Measurements from ENCODE around the gene CMC1.

CMC1 gene

DNA sequence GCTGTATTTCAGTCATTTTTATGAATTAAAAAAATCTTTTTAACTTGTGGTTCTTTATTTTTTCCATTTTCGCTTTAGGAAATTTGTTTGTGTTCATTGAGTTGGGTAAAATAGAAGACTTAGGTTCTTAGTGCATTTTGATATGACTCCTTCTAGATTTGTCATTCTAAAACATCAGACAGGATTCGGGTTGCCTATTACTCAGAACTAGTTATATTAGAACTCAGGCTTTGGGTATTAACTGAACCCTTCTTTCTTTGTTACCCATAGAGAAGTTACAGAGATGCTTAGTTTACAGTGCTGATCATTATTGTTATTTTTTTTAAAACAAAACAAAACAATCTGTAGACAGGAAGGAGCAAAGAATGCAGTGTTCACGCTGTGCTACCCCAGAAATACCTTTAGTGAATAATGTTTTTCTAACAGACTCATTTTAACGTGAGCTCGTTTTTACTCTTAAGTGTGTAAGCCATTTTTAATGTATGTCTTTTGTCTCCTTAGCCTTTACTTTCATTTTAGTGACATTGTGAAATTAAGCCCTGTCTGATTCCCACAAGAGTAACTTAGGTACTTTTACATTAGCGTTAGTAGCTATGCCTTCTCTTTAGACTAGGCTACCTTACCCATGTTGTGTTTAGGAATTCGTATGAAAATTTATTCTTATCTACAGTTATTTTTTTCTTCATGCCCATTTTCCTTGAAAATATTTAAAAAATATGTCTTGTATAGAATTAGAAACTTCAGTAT is 53.4 kb downstream of the CMC1 start:
- no peak overlapping the region for H3K4me3 ChIP-seq (ENCODE audit: low read depth, low read length)
- in situ Hi-C loops (cut with HindIII; ENCODE audit: low sequenced_read_pairs), result no loop called here
- no peak for DNase-seq (ENCODE audit: low read depth, low spot score)
- TF ChIP-seq, protein P1, sequence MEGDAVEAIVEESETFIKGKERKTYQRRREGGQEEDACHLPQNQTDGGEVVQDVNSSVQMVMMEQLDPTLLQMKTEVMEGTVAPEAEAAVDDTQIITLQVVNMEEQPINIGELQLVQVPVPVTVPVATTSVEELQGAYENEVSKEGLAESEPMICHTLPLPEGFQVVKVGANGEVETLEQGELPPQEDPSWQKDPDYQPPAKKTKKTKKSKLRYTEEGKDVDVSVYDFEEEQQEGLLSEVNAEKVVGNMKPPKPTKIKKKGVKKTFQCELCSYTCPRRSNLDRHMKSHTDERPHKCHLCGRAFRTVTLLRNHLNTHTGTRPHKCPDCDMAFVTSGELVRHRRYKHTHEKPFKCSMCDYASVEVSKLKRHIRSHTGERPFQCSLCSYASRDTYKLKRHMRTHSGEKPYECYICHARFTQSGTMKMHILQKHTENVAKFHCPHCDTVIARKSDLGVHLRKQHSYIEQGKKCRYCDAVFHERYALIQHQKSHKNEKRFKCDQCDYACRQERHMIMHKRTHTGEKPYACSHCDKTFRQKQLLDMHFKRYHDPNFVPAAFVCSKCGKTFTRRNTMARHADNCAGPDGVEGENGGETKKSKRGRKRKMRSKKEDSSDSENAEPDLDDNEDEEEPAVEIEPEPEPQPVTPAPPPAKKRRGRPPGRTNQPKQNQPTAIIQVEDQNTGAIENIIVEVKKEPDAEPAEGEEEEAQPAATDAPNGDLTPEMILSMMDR (IDR thresholded peaks at IDR 0.05; ENCODE audit: low read depth, low read length), result no peak

DNA sequence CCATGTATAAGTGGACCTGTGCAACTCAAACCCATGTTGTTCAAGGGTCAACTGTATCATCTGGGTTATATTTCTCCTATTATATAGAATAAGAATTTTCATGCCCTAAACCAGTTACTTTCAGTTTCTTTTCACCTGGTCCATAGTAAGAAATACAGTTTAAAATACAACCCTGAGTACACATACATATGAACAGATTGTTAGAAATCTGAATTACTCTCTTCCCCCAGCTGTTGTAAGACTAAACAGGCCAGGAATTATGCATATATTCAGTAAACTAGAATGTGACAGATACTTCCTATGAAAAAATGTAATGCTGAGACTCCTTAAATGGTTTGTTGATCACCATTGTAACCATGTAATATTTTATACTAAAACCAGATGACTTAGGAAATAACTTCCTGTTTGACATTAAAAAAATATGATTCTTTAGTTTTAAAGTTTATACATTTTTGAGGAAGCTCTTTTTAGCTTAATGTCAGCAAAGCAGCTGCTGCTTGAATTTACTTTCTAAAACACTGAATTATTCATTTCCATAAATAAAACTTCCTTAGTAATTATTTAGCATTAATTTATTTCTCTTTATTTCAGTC is 54.6 kb downstream of the CMC1 start:
- DNase-seq (ENCODE audit: low read depth, low spot score), result no peak
- H3K4me3 ChIP-seq (ENCODE audit: low read depth, low read length), result no peak overlapping the region
- TF ChIP-seq, protein P1 (IDR thresholded peaks at IDR 0.05; ENCODE audit: low read depth, low read length), result no peak
- in situ Hi-C loops (cut with HindIII; ENCODE audit: low sequenced_read_pairs), result no loop called here

DNA sequence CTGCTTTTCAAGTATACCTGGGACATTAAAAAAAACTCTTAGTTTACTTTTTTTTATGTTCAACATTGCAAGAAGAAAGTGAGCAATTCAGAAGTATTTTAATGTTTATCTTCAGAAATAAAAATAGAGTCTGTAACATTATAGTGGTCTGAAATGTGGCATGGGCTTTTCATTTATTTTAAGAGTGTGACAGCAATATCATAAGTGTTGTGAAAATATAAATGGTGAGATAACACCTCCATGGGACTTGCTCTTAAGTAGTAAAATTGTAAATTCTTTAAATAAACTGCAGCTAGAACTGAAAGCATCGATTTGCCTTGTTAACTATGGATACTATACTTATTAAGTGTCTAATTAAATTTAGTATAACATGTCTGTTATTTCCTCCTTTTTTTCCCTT is 58.3 kb downstream of the CMC1 start:
- no peak overlapping the region for H3K4me3 ChIP-seq (ENCODE audit: low read depth, low read length)
- in situ Hi-C loops (cut with HindIII; ENCODE audit: low sequenced_read_pairs), result no loop called here
- TF ChIP-seq, protein P1 (IDR thresholded peaks at IDR 0.05; ENCODE audit: low read depth, low read length), result no peak
- DNase-seq (ENCODE audit: low read depth, low spot score), result no peak

DNA sequence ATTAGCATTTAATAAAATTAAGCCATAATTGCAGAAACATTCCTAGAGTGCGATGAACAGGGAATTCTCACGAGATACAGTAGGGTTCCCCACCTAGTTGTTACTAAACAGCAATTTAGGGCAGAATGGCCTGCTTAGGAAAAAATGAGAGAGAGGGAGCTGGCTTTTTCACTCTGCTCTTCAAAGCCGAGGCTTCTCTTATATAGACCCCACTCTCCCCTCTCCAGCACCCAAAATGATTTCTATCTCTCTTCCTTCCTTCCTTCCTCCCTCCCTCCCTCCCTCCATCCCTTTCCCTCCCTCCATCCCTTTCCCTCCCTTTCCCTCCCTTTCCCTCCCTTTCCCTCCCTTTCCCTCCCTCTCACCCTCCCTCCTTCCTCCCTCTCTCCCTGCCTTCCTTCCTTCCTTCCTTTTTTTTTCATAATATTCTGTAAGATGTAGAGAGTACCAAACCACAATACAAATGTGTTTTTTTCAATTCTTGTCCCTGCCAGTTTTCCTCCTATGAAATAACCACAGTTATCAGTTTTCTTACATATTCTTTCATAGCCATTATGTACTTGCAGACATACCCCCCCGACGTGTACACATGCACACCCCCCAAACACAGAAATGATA is 59.0 kb downstream of the CMC1 start:
- TF ChIP-seq, protein P1 (IDR thresholded peaks at IDR 0.05; ENCODE audit: low read depth, low read length), result no peak
- in situ Hi-C loops (cut with HindIII; ENCODE audit: low sequenced_read_pairs), result no loop called here
- no peak for DNase-seq (ENCODE audit: low read depth, low spot score)
- no peak overlapping the region for H3K4me3 ChIP-seq (ENCODE audit: low read depth, low read length)

DNA sequence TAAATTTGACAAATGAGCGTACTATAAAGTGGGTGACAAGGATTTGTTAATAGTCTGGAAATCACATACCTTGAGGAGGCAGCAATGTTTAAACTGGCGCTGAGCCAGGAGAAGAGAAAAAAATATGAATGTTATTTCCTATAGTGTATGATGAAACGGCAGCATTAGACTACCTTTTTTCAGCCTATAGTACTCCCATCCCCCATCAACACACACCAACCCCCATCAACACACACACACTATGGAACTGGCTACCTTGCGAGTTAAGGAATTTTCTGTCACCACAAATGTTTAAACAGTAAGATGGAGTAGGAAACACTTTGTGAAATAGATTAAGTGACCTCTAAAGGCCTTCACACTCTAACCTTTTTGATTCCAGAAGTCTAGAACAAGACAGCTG is 60.3 kb downstream of the CMC1 start:
- no peak for DNase-seq (ENCODE audit: low read depth, low spot score)
- no peak overlapping the region for H3K4me3 ChIP-seq (ENCODE audit: low read depth, low read length)
- TF ChIP-seq, protein P1 (IDR thresholded peaks at IDR 0.05; ENCODE audit: low read depth, low read length), result no peak
- in situ Hi-C loops (cut with HindIII; ENCODE audit: low sequenced_read_pairs), result no loop called here

DNA sequence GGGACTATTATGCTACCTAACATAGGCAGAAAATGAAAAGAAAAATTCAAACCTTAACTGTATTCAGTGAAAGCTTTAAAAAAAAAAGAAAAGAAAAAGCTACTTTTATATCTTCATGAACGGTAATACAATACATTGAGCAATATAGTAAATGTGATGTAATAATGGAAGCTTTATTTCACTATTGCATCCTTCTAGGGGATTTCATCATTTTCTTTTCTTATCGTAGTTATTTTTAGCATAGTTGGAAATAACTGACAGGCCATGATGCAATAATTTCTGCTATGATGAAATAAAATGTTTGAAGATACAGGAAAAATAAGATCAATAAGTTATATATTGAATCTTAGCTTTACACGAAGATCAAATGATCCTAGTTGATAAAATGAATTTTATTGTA is 66.8 kb downstream of the CMC1 start:
- no peak for DNase-seq (ENCODE audit: low read depth, low spot score)
- H3K4me3 ChIP-seq (ENCODE audit: low read depth, low read length), result no peak overlapping the region
- in situ Hi-C loops (cut with HindIII; ENCODE audit: low sequenced_read_pairs), result no loop called here
- TF ChIP-seq, protein P1 (IDR thresholded peaks at IDR 0.05; ENCODE audit: low read depth, low read length), result no peak

All from astrocyte of the spinal cord (primary cell).